8988T (cell line): ENCODE results near the gene HSD3B7.
"Not testable (repeated sequence)": the region's sequence is repeated elsewhere in the genome, so short reads cannot be mapped to it uniquely, and the experiment has no call there.

Experiments
- DNase-seq: peaks from one replicate; pipeline ENCODE4 v3.0.0; 2011

Gene HSD3B7

GRCh38 chr16:30984669-30985400 is at the start of gene HSD3B7:
Gene HSD3B7, plus strand, starts transcription at chr16:30985207. Its CDS starts 452 bp downstream, at chr16:30985659.
- DNase-seq = peak; percentile 88

- no peak for DNase-seq
Measured at GRCh38 chr16:30937692-30938091, 47.3 kb upstream of the HSD3B7 start.

- DNase-seq = not testable (repeated sequence)
Measured at GRCh38 chr16:30939571-30939970, 45.4 kb upstream of the HSD3B7 start.

GRCh38 chr16:30941600-30942425 is 43.2 kb upstream of the HSD3B7 start:
- no peak for DNase-seq

- DNase-seq = no peak
Measured at GRCh38 chr16:30942426-30942806, 42.6 kb upstream of the HSD3B7 start.

GRCh38 chr16:30944352-30944751 is 40.7 kb upstream of the HSD3B7 start:
- no peak for DNase-seq

GRCh38 chr16:30946671-30947540 is 38.1 kb upstream of the HSD3B7 start:
- no peak for DNase-seq

- DNase-seq = no peak
Measured at GRCh38 chr16:30947541-30947858, 37.5 kb upstream of the HSD3B7 start.

- no peak for DNase-seq
Measured at GRCh38 chr16:30947859-30948666, 36.9 kb upstream of the HSD3B7 start.

- no peak for DNase-seq
Measured at GRCh38 chr16:30948667-30949649, 36.0 kb upstream of the HSD3B7 start, which contains the start of gene ORAI3. Gene ORAI3, plus strand, starts transcription at chr16:30949068. Its CDS starts 222 bp downstream, at chr16:30949290.

- DNase-seq = no peak
Measured at GRCh38 chr16:30949650-30950515, 35.1 kb upstream of the HSD3B7 start.

- no peak for DNase-seq
Measured at GRCh38 chr16:30950516-30951065, 34.4 kb upstream of the HSD3B7 start.

GRCh38 chr16:30951193-30951592 is 33.8 kb upstream of the HSD3B7 start:
- no peak for DNase-seq

GRCh38 chr16:30951750-30952149 is 33.3 kb upstream of the HSD3B7 start:
- DNase-seq = no peak

- no peak for DNase-seq
Measured at GRCh38 chr16:30953111-30953510, 31.9 kb upstream of the HSD3B7 start.

- no peak for DNase-seq
Measured at GRCh38 chr16:30953511-30954124, 31.4 kb upstream of the HSD3B7 start.

GRCh38 chr16:30954993-30955392 is 30.0 kb upstream of the HSD3B7 start:
- DNase-seq = no peak

- peak; percentile 81 for DNase-seq
Measured at GRCh38 chr16:30956601-30957455, 28.2 kb upstream of the HSD3B7 start.
